GM12892 (cell line): Measurements from ENCODE around the gene LRRC8B.
"Not testable (repeated sequence)": the region's sequence is repeated elsewhere in the genome, so short reads cannot be mapped to it uniquely, and the experiment has no call there.

ENCODE experiments used
- DNase-seq: peaks from one replicate; pipeline ENCODE4 v3.0.0; 2011; ENCODE audit not compliant: insufficient read length
- FAIRE-seq: peaks from 2 replicates; lab custom pipeline; 2011; peaks lifted over from hg19 to GRCh38; lab: Jason Lieb, UNC
- POLR2A ChIP-seq: IDR thresholded peaks from 2 replicates; pipeline ENCODE4 v1.6.1; 2011; ENCODE audit warnings: low read depth, low read length, control low read depth
- POLR2AphosphoS5 ChIP-seq: IDR thresholded peaks from 2 replicates; pipeline ENCODE4 v1.6.1; 2011; ENCODE audit warnings: low read depth, low read length, control low read depth
- TAF1 ChIP-seq: IDR thresholded peaks from 2 replicates; pipeline ENCODE4 v1.6.1; 2011; ENCODE audit warnings: low read depth, mild to moderate bottlenecking, control low read depth, low read length, borderline replicate concordance

The LRRC8B gene

GRCh38 chr1:89578946-89579684 lies 54.5 kb downstream of the LRRC8B start:
- FAIRE-seq (peak; percentile 48), DNase-seq (no peak)
- TF ChIP-seq TAF1 (no peak), POLR2A (no peak), POLR2AphosphoS5 (no peak)

DNA sequence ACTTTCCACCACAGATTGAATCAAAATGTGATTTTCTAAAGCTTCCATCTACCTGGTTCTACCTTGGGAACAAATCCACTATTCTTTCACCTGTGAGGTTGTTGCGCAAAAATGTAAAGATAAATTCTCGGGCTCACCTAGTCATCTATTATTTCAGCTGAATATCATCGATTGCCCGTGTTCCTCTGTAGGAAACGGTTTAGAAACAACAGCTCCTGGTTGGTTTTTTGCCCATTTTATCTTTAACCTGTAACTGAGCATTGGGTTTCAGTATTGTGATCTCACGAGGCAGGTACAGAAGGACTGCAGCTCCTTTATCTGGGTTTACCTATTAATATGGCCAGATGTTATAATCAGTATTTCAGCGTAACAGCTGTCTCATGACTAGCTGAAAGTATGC lies 55.4 kb downstream of the LRRC8B start:
- DNase-seq (no peak), FAIRE-seq (no peak)
- TF ChIP-seq POLR2A (no peak), TAF1 (no peak), POLR2AphosphoS5 (no peak)

GRCh38 chr1:89581859-89582258 lies 57.2 kb downstream of the LRRC8B start:
- no peak for FAIRE-seq
- TF ChIP-seq POLR2AphosphoS5 (no peak), POLR2A (no peak), TAF1 (no peak)
- no peak for DNase-seq

DNA sequence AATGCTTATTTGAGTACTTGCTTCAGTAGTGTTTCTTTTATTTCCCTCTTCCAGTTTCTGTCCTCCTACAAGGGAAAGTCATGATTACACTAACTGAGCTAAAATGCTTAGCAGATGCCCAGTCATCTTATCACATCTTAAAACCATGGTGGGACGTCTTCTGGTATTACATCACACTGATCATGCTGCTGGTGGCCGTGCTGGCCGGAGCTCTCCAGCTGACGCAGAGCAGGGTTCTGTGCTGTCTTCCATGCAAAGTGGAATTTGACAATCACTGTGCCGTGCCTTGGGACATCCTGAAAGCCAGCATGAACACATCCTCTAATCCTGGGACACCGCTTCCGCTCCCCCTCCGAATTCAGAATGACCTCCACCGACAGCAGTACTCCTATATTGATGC lies 57.9 kb downstream of the LRRC8B start:
- TF ChIP-seq POLR2AphosphoS5 = no peak
- TF ChIP-seq POLR2A = no peak
- no peak for TF ChIP-seq TAF1
- no peak for FAIRE-seq
- no peak for DNase-seq

DNA sequence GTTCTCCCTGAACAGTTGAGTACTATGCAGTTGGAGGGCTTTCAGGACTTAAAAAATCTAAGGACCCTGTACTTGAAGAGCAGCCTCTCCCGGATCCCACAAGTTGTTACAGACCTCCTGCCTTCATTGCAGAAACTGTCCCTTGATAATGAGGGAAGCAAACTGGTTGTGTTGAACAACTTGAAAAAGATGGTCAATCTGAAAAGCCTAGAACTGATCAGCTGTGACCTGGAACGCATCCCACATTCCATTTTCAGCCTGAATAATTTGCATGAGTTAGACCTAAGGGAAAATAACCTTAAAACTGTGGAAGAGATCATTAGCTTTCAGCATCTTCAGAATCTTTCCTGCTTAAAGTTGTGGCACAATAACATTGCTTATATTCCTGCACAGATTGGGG lies 59.6 kb downstream of the LRRC8B start:
- TF ChIP-seq POLR2A (no peak), POLR2AphosphoS5 (no peak), TAF1 (no peak)
- DNase-seq (no peak), FAIRE-seq (no peak)

- no peak for FAIRE-seq
- no peak for TF ChIP-seq POLR2A
- TF ChIP-seq TAF1 = no peak
- TF ChIP-seq POLR2AphosphoS5 = no peak
- no peak for DNase-seq
Measured at GRCh38 chr1:89584781-89585180, 60.2 kb downstream of the LRRC8B start.

DNA sequence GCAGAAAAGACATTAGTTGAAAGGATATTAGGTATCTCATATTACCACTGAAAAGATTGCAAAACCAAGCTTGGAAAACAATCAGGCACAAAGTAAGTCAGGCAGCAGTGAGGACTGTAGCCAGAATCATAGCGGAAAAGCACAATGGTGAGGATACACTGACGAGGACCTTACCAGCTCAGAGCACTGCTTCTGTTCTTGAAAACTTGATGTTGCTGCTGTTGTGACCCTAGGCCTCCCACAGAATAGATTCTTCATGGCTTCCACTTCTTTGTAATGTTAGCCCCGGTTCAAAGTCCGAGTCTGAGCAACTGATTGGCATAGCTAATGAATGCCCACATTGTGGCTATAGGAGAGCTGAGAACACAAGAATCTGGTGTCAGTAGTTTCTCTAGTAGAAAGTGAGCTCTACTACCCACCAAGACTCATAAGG lies 63.1 kb downstream of the LRRC8B start:
- DNase-seq = no peak
- TF ChIP-seq POLR2AphosphoS5 = no peak
- TF ChIP-seq POLR2A = no peak
- TF ChIP-seq TAF1 = no peak
- no peak for FAIRE-seq

DNA sequence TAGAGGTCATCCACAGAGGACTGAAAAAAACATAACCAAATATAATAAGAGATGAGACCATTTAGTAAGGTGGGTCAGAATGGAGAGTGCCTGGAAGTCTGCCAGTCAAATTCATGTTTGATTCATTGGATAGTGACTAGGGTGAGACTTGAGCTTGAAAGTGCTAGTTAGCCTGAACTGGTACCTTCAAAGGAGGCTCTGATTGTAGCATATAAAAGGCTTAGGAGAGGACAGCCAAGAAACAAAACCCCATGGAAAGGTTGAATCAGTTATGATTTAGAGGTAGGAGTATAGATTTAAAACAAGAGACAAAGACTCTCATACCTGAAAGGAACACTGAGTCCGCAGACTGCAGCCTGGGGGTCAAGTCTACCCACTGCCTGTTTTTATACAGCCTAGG lies 63.9 kb downstream of the LRRC8B start:
- TF ChIP-seq POLR2AphosphoS5 (no peak), POLR2A (no peak), TAF1 (no peak)
- FAIRE-seq (no peak), DNase-seq (no peak)

- FAIRE-seq (no peak), DNase-seq (no peak)
- TF ChIP-seq TAF1 (no peak), POLR2AphosphoS5 (no peak)
Measured at GRCh38 chr1:89589515-89589914, 64.9 kb downstream of the LRRC8B start.

- DNase-seq = no peak
- FAIRE-seq = peak; percentile 5
- TF ChIP-seq TAF1 (no peak), POLR2A (no peak), POLR2AphosphoS5 (no peak)
Measured at GRCh38 chr1:89590341-89591080, 65.9 kb downstream of the LRRC8B start.

GRCh38 chr1:89592861-89593302 lies 68.3 kb downstream of the LRRC8B start:
- not testable (repeated sequence) for DNase-seq

DNA sequence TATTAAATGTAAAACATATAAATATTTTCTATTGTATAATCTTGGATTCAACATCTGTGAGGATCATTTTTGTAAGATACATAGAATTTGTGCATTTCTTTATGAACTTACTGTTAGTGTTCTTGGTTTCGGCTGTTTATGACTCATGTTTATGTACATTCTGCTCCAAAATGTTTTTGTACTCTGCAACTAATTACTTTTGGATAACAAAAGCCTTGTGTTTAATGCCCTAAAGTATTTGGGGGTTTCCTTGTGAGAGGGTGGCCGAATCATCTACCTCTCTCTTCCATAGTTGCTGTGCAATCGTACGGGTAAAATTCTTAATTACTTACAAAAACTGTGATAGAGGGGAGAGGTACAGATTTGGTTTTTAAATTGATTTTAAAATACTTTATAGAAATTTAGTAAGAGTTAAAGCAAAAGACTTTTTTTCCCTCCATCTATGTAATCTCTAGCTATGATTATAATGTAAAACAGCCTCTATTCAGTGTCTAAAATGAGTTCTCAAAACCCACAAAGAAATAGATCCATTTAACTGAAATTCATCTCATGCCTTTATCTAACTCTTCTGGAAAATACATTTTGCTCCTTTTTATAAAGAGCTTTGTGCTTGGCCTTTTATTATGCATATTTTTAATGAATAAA lies 69.6 kb downstream of the LRRC8B start:
- DNase-seq = no peak
- TF ChIP-seq POLR2AphosphoS5 (no peak), POLR2A (no peak), TAF1 (no peak)
- FAIRE-seq = no peak

More at GRCh38 chr1:89592861-89593302, 68.3 kb downstream of the LRRC8B start:
- not testable (repeated sequence) for FAIRE-seq

GRCh38 chr1:89596698-89597097 lies 72.1 kb downstream of the LRRC8B start:
- DNase-seq (no peak), FAIRE-seq (no peak)
- no peak for TF ChIP-seq POLR2A
- TF ChIP-seq POLR2AphosphoS5 = no peak
- TF ChIP-seq TAF1 = no peak
